GM10266 (cell line): Measurements from ENCODE around the gene TUBB2B.
"Not testable (repeated sequence)": the region's sequence is repeated elsewhere in the genome, so short reads cannot be mapped to it uniquely, and the experiment has no call there.

Experiments
- DNase-seq: peaks from one replicate; pipeline ENCODE4 v3.0.0; 2012; ENCODE audit errors: extremely low spot score
- TF ChIP-seq, protein P1 (sequence below): IDR thresholded peaks from 2 replicates; pipeline ENCODE4 v1.5.1; 2012; ENCODE audit warnings: mild to moderate bottlenecking, low read depth; ENCODE audit not compliant: control insufficient read depth, insufficient read depth; ENCODE audit errors: missing control alignments

TUBB2B gene

GRCh38 chr6:3190779-3191178 lies 36.7 kb downstream of the TUBB2B start:
- no peak for DNase-seq
- TF ChIP-seq, protein P1, sequence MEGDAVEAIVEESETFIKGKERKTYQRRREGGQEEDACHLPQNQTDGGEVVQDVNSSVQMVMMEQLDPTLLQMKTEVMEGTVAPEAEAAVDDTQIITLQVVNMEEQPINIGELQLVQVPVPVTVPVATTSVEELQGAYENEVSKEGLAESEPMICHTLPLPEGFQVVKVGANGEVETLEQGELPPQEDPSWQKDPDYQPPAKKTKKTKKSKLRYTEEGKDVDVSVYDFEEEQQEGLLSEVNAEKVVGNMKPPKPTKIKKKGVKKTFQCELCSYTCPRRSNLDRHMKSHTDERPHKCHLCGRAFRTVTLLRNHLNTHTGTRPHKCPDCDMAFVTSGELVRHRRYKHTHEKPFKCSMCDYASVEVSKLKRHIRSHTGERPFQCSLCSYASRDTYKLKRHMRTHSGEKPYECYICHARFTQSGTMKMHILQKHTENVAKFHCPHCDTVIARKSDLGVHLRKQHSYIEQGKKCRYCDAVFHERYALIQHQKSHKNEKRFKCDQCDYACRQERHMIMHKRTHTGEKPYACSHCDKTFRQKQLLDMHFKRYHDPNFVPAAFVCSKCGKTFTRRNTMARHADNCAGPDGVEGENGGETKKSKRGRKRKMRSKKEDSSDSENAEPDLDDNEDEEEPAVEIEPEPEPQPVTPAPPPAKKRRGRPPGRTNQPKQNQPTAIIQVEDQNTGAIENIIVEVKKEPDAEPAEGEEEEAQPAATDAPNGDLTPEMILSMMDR, result no peak

DNA sequence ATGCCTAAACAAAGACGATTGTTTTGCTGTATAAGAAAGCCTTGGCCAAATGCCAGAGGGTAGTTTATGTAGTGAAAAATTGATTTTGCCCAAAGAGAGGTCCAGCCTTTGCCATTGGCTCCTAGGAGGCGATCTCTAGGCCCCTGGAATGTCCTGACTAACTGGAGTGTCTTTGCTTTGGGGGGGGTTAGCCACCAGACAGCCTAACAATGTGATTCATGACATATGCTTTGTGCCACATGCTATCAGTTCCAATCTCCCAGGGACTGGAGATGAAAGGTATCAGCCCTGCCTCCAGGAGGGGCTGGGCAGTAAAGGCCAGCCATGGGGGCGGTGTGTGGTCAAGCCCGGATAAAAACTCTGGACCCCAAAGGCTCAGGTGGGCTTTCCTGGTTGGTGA lies 37.4 kb downstream of the TUBB2B start:
- DNase-seq, result no peak
- TF ChIP-seq, protein P1, result no peak

GRCh38 chr6:3189192-3189591 lies 38.3 kb downstream of the TUBB2B start:
- DNase-seq, result not testable (repeated sequence)

DNA sequence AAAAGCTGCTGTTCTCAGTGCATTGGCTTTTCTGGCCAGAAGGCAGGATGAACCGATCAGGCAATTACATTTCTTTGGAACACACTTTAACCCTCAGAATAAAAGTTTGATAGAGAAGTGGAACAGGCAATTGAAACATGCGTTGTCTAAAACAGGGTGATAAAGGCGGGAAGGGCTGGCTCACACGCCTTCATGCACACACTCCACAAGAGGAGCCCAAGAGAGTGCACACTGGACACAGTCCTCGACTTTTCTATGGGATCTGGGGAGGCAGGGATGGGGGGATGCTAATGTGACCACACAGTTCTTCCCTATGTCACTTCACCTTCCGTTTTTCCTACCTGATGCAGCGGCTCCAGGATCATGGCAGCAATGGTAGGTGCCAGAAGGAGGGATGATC lies 39.2 kb downstream of the TUBB2B start:
- TF ChIP-seq, protein P1, result no peak
- no peak for DNase-seq

- DNase-seq, result peak; percentile 37
- TF ChIP-seq, protein P1, result no peak
These were observed 40.5 kb downstream of the TUBB2B start for GRCh38 chr6:3186974-3187382.

GRCh38 chr6:3183066-3183465 lies 44.4 kb downstream of the TUBB2B start:
- no peak for DNase-seq
- TF ChIP-seq, protein P1, result no peak

DNA sequence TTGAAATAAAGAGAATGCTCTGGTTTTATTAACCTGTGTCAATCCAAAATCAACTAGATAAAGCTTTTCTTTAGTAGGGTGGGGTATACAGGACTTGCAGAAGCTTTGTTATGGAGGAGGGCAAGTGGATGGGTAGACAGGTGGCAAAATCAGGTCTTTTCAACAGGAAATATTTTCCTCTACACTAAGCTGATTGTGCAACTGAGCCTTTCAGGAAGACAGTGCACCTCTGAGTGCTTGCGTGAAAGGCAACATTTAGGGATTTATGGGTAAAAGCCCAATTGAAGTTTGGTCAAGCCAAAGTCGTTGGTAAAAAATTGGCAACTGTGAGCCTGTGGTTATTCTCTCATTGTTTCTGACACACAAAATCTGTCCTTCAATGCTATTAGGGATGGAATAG lies 46.3 kb downstream of the TUBB2B start:
- DNase-seq, result no peak
- TF ChIP-seq, protein P1, result no peak

DNA sequence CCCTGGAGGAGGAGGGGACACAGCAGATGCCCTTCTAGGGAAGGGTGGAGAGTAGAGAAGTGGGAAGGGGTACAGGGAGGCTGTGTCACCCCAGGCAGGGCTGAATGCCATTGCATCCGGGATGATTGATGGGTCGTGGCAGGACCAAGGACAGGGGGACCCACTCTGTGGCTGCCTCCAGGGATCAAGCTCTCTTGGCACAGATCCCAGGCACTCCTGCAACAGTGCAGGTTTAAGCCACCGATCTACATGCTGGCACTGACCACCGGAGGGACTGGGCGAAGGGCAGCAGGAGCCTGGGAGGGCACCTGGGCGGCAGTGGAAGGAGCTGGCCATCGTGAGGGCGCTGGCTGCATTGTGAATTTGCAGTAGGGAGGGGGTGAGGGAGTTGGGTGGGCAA lies 47.5 kb downstream of the TUBB2B start:
- not testable (repeated sequence) for DNase-seq

DNA sequence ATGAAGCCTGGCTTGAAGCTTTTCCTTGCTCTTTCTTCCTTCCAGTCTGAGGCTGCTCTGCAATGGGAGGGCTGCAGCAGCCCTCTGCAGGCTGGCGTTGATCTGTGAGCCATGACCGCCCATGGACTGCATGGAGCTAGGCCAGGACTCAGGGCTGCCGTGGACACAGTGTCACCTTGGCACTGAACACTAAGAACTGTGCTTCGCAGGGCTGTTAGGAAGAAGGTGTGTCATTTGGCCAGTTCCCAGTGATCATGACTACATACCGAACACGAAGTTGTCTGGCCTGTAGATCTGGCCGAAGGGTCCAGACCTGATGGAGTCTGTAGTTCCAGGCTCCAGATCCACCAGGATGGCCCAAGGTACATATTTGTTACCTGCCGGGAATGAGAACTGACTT lies 48.8 kb downstream of the TUBB2B start:
- DNase-seq, result not testable (repeated sequence)
